Mucosa of descending colon (tissue), 3 donors: ENCODE results near the gene ADAT1. TPM values are rescaled to one million over a fixed set of nuclear protein-coding genes. Genes with fewer than 3 reads are reported as not detected.

Experiments
- ATAC-seq: fragments of 200-7000 bp; cut with Tn5 transposase; one replicate; pipeline ENCODE4 v1.9.1; 2020; ENCODE audit warnings: mild to moderate bottlenecking, moderate library complexity
- DNase-seq, 3 donors: peaks; one replicate each; pipeline ENCODE4 v3.0.0-alpha.2; 2020
- H3K36me3 ChIP-seq: fragments of 200-600 bp; one replicate; pipeline ENCODE4 v1.8.0; 2021; ENCODE audit warnings: low read depth, mild to moderate bottlenecking
- H3K4me1 ChIP-seq: fragments of 200-600 bp; one replicate; pipeline ENCODE4 v1.8.0; 2021; ENCODE audit warnings: low read depth, mild to moderate bottlenecking
- H3K4me3 ChIP-seq: fragments of 200-600 bp; one replicate; pipeline ENCODE4 v1.8.0; 2021; ENCODE audit warnings: mild to moderate bottlenecking
- H3K9me3 ChIP-seq: fragments of 200-600 bp; one replicate; pipeline ENCODE4 v1.8.0; 2021; ENCODE audit warnings: mild to moderate bottlenecking
- intact Hi-C, 2 donors: fragments of 100-400 bp; cut with DNase I in 1 of 2; cut with micrococcal nuclease in 1 of 2; formaldehyde crosslinking; loops; one replicate each; pipeline versions ENCODE4 v1.11.0 to v1.11.1; 2022; cut with DNase I, micrococcal nuclease
- total RNA-seq, 3 donors: library from RNA; stranded (reverse); fragmentation: NEBNext Ultra II Directional in 2 of 3; extraction: Animal tissue kit (Norgen Biotek cat#: 25700) in 2 of 3; gene quantifications; one replicate each; pipeline versions ENCODE4 v1.2.1 to v1.2.4, GENCODE V29; 2021 to 2023
- TF ChIP-seq, protein P1 (sequence below): fragments of 200-600 bp; IDR thresholded peaks from one replicate; pipeline ENCODE4 v1.8.0; 2022; ENCODE audit warnings: antibody characterized with exemption, mild to moderate bottlenecking
- donor health status: DM: no; HTN: no; CAD: no; lungs with moderate emphysema.
- donor health status: DM: no; HTN: no; CAD: no.
- donor health status: DM: no; HTN: yes; CAD: no.

Gene ADAT1
- total RNA-seq, 3 donors from 2014 or later: 33.0 to 38.1 (median 35.8) TPM

DNA sequence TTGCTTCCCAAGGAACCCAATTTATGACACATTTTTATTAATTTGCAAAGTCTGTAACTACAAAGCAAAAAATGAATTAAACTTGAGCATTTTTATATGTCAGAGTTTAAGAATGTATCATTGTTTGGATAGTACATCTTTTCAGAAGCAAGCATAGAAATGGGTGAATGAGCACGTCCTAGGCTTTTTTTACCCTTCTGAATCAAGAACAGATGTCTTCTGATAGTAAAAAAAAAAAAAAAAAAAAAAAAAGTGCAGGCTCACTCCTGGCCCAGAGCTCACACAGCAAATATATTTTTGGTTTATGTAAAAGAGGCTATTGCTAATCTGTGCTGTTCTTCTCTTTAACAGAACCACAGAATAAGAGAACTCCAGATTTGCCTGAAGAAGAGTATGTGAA lies 30.8 kb upstream of the ADAT1 start:
- Histone ChIP-seq H3K9me3 (no peaks in the 10 kb centered on the region), H3K4me3 (no peak overlapping the region), H3K4me1 (peaks cover 14% of the 10 kb centered on the region), H3K36me3 (peaks cover 25% of the 10 kb centered on the region)
- DNase-seq (no peak), ATAC-seq (no peak)
- intact Hi-C loops: loop anchor here in 1 of 2 donors (10.0 kb wide), 1 partner anchor 101 kb away; no protein-coding TSS in a partner anchor
- TF ChIP-seq, protein P1, sequence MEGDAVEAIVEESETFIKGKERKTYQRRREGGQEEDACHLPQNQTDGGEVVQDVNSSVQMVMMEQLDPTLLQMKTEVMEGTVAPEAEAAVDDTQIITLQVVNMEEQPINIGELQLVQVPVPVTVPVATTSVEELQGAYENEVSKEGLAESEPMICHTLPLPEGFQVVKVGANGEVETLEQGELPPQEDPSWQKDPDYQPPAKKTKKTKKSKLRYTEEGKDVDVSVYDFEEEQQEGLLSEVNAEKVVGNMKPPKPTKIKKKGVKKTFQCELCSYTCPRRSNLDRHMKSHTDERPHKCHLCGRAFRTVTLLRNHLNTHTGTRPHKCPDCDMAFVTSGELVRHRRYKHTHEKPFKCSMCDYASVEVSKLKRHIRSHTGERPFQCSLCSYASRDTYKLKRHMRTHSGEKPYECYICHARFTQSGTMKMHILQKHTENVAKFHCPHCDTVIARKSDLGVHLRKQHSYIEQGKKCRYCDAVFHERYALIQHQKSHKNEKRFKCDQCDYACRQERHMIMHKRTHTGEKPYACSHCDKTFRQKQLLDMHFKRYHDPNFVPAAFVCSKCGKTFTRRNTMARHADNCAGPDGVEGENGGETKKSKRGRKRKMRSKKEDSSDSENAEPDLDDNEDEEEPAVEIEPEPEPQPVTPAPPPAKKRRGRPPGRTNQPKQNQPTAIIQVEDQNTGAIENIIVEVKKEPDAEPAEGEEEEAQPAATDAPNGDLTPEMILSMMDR: no peak

DNA sequence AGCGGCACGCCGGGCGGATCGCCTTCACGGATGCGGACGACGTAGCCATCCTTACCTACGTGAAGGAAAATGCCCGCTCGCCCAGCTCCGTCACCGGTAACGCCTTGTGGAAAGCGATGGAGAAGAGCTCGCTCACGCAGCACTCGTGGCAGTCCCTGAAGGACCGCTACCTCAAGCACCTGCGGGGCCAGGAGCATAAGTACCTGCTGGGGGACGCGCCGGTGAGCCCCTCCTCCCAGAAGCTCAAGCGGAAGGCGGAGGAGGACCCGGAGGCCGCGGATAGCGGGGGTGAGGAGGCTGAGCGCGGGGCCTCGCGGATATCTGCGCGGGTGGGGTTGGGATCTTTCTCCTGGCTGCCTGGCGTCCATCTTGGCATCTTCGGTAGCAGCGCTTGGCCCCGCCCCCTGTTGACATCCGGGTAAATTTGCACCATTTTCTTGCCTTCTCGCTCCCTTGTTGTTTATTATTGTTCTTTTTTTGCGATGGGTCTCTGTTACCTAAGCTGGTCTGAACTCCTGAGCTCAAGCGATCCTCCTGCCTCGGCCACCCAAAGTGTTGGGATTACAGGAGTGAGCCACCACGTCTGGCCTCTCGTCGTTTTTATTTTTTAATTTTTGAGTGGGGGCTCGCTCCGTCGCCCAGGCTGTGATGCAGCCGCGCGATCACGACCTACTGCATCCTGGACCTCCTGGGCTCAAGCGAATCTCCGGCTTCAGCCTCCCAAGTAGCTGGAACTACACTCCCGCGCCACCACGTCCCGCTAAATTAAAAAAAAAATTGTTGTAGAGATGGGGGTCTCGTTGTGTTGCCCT lies 25.4 kb upstream of the ADAT1 start:
- TF ChIP-seq, protein P1: no peak
- intact Hi-C loops: no loop called here
- H3K4me3 ChIP-seq: peak overlapping the region; percentile 99
- DNase-seq (peak; percentile 89 to 95 (median 91)), ATAC-seq (peak; percentile 74)
- H3K36me3 ChIP-seq: no peaks in the 10 kb centered on the region
- no peaks in the 10 kb centered on the region for H3K9me3 ChIP-seq
- H3K4me1 ChIP-seq: peaks cover 35% of the 10 kb centered on the region

DNA sequence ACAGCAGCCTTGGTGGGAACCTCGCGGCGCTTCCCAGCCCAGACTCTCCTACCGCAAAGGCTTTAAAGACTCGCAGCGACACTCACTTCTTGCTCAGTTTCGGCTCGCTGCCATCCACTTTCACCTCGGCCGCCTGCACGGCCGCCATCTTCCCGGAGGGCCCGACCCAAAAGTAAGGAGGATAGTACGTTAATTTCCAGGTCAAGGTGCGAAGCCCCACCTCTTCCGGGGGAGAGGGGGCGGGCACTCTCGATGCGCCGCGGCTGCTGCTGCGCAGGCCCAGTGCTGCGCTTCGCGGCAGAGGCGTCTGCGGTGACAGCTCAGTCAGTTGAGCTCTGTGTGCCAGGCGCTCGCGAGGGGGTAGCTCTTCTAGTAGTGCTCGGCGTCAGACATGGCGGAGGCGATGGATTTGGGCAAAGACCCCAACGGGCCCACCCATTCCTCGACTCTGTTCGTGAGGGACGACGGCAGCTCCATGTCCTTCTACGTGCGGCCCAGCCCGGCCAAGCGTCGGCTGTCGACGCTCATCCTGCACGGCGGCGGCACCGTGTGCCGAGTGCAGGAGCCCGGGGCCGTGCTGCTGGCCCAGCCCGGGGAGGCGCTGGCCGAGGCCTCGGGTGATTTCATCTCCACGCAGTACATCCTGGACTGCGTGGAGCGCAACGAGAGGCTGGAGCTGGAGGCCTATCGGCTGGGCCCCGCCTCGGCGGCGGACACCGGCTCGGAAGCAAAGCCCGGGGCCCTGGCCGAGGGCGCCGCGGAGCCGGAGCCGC lies 24.6 kb upstream of the ADAT1 start, which contains the start of the genes KARS1 and TERF2IP:
TSS of gene KARS1 (minus strand) at position 174 of the 773 bp plus-strand sequence. CDS start at position 148, 26 bp downstream.
TSS of gene TERF2IP (plus strand) at position 282 of the 773 bp plus-strand sequence. CDS start at position 392, 110 bp downstream.
- H3K9me3 ChIP-seq: no peaks in the 10 kb centered on the region
- peak; percentile 98 for ATAC-seq
- intact Hi-C loops: no loop called here

DNA sequence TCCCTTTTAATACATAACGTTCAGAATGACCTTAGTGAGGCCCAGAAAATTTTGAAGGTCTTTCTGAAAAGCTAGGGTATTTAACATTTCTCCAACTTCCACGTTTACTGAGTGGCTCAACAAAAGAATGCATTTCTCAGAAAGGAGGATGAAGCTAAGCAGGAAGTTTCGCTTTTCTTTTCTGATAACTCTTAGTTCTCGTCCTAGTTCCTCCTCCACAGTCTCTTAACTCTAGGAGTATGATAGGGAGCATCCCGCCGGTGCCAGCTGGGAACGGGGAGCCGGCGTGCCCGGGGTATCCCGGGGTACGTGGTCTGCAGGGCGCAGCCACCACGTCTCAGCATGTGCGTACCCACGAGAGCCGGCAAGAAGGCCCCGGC lies 24.0 kb upstream of the ADAT1 start:
- DNase-seq: no peak
- TF ChIP-seq, protein P1: no peak
- peak; percentile 6 for ATAC-seq
- Histone ChIP-seq H3K4me3 (peak overlapping the region; percentile 99), H3K4me1 (peaks cover 34% of the 10 kb centered on the region), H3K36me3 (no peaks in the 10 kb centered on the region), H3K9me3 (no peaks in the 10 kb centered on the region)
- intact Hi-C loops: no loop called here

More for the DNA sequence above, 24.6 kb upstream of the ADAT1 start, which contains the start of the genes KARS1 and TERF2IP:
- peak; percentile 95 to 97 (median 96) for DNase-seq
- no peaks in the 10 kb centered on the region for H3K36me3 ChIP-seq
- peaks cover 35% of the 10 kb centered on the region for H3K4me1 ChIP-seq
- H3K4me3 ChIP-seq: peak within 1 kb of the TSS; percentile 99
- TF ChIP-seq, protein P1: no peak

DNA sequence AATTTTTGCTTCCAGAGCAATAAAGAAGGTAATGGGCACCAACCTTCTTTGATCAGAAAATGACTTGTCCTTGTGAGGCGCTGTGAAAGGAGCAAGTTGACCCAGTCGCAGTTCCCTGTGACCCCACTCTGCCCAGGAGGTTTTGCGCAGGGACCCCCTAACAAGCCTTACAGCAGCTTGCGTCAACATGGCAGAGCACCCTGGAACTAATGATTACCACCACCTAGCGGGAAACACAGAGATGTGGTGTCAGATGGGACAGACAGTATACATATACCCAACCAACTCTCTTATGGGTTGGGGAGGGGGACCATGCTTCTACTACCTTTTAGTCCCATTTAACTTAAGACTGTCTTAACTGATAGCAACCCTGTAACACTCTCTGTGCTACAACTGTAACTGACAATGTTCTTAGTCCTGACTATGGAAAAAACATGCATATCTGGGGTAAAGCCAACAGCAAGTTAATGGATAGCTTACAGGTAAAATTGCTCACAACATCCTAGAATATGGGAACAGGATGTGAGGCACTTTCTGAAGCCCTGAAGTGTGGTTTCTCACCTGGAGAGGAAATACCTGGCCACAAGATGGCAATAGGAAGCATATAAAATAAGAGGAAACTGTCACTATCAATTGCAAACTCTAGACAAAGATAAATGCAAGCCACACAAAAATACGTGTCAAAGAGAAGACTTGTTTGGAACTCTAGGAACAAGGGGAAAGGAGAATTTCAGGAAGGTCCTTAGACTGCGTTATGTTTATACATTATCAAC lies 21.3 kb upstream of the ADAT1 start:
- ATAC-seq (no peak), DNase-seq (no peak)
- Histone ChIP-seq H3K36me3 (no peaks in the 10 kb centered on the region), H3K4me3 (no peak overlapping the region), H3K4me1 (peaks cover 21% of the 10 kb centered on the region), H3K9me3 (no peaks in the 10 kb centered on the region)
- TF ChIP-seq, protein P1: no peak
- intact Hi-C loops: no loop called here
